GM10266 (cell line): ENCODE results near the gene SNTG2.

Source experiments
- DNase-seq: peaks from one replicate; pipeline ENCODE4 v3.0.0; 2012; ENCODE audit errors: extremely low spot score
- TF ChIP-seq, protein P1 (sequence below): IDR thresholded peaks from 2 replicates; pipeline ENCODE4 v1.5.1; 2012; ENCODE audit warnings: mild to moderate bottlenecking, low read depth; ENCODE audit not compliant: control insufficient read depth, insufficient read depth; ENCODE audit errors: missing control alignments

Gene SNTG2

DNA sequence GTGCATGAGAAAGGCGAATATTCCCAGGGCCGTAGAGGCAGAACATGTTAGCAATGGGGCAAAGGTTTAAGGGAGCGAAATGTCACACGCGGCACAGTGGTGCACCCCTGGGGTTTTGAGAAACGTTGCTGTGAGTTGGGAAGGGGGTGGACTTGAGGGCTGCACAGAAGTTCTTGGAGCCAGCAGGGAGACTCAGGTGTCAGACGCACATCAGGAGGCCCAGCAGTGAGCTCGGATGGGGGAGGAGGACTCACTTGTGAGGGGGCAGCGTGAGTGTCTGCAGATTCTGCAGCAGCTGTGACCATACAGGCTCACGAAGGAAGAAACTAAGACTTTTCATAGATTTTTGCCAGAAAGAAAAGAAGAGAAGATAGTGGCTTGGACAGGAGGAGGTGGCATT, 218.2 kb downstream of the SNTG2 start:
- TF ChIP-seq, protein P1, sequence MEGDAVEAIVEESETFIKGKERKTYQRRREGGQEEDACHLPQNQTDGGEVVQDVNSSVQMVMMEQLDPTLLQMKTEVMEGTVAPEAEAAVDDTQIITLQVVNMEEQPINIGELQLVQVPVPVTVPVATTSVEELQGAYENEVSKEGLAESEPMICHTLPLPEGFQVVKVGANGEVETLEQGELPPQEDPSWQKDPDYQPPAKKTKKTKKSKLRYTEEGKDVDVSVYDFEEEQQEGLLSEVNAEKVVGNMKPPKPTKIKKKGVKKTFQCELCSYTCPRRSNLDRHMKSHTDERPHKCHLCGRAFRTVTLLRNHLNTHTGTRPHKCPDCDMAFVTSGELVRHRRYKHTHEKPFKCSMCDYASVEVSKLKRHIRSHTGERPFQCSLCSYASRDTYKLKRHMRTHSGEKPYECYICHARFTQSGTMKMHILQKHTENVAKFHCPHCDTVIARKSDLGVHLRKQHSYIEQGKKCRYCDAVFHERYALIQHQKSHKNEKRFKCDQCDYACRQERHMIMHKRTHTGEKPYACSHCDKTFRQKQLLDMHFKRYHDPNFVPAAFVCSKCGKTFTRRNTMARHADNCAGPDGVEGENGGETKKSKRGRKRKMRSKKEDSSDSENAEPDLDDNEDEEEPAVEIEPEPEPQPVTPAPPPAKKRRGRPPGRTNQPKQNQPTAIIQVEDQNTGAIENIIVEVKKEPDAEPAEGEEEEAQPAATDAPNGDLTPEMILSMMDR = no peak

DNA sequence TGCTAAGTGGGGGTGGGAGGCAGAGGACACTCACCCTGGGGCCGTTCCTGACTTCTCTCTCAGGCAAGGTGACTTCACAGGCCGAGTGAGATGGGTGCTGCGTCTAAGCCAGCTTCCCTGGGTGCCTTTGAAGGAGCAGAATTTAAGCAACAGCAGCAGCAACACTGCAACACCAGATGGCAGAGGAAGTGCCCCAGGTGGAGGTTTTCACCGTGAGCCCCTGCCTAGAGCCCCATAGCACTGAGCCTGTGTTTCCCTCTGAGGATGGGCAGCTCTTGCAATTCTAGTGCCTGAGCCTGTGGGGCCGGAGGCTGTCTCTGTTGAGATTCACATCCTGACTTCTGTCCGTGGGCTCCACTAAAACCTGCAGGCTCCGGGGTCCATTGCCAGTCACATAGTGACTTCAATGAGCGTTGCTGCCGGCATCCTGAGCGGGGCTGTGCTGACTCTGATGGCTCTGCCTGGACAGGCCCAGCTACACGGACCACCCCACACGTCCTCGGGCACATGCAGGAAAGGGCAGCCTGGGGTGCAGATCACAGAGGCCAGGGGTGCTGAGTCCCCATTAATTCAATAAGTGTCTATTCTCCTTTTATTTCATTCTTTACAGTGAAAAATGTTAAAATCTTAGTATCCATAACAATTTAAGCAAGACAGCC, 218.8 kb downstream of the SNTG2 start:
- DNase-seq = no peak
- TF ChIP-seq, protein P1 = no peak

More for the DNA sequence above, 218.2 kb downstream of the SNTG2 start:
- no peak for DNase-seq

DNA sequence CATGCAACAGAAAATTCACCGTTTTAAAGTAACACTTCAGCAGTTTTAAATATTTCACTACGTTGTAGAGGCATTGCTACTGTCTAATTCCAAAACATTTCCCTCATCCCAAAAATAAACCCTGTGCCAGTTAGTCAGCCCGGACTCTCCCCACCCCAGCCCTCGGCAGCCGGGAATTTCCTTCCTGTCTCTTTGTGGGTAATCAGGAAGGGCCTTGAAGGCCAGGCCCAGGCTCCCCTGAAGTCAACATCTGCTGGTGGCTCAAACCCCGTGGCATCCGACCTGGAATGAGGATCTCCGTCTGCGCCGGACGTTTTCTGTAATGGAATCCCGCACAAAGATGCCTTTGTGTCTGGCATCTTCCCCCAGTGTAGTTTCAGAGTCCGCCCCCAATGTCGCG, 219.6 kb downstream of the SNTG2 start:
- DNase-seq = no peak
- TF ChIP-seq, protein P1 = no peak

DNA sequence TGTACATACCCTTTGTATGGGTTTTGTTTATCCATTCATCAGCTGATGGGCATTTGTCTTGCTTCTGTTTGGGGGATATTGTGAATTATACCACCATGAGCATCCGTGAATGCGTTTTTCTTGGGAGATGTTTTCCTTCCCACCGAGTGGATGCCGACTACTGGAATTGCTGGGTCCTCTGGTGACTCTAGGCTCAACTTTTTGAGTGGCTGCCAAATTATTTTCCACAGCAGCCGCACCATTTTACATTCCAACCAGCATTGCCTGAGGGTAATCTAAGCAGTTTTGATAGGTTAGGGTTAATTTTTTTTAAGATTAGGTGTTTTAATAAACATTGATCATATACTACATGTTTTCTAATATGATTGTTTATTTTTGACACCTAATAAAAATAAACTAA, 220.1 kb downstream of the SNTG2 start:
- DNase-seq = no peak
- TF ChIP-seq, protein P1 = no peak

DNA sequence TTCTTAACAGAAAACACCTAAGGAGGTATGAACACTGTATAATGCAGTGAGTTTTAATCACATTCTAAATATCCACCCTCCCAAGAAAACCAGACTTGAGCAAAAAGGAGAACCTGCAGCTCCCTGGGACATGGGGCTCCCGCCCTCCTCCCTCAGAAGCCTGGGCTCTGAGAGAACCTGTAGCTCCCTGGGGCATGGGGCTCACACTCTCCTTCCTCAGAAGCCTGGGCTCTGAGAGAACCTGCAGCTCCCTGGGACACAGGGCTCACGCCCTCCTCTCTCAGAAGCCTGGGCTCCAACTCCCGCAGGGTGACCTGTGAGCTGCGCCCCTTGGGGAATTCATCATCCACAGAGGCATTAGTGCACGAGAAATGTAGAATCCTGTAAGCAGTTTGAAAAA, 222.9 kb downstream of the SNTG2 start:
- no peak for DNase-seq
- TF ChIP-seq, protein P1 = no peak

DNA sequence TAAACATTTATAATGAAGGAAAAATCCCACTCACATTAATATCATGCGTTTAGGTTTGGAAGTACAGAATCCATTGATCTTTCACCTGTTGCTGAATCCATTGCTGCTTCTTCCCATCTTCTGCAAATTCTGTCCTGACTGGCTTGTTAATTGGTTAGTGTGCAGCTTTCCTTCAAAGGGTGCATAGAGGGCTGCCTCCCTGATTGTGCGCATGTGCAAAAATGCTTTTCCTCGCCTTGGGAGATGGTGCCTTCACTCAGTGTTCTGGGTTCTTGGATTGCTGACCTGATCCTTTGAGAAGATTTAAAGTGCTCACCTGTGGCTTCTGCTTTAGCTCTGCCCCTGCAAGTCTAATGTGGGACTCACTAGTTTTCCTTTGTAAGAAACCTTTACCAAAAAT, 231.2 kb downstream of the SNTG2 start:
- TF ChIP-seq, protein P1 = no peak
- DNase-seq = no peak

DNA sequence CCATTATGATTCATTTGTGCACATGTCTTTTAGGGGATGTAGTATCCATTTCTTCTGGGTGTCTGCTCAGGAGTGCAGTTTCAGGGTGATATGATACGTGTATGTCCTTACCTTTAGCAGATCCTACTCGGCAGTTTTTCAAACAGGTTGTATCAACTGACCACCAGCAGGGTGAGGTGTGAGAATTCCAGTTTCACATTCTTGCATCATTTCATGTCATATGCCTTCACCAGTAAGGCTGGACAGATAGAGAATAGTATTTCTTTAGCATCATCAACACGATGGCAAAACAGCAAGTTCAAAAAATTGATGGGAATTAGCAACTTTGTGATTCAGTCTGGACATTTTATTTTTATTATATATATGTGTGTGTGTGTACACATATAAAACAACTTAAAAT, 232.7 kb downstream of the SNTG2 start:
- TF ChIP-seq, protein P1 = no peak
- no peak for DNase-seq
